GM23248 (cell line): ENCODE measurements around the gene VPS8.

Experiments
- EZH2 ChIP-seq: fragments of 200-600 bp; sonication (generic); IDR thresholded peaks from 2 replicates; pipeline ENCODE4 v1.6.1; 2018; ENCODE audit warnings: antibody characterized with exemption, mild to moderate bottlenecking; ENCODE audit not compliant: insufficient read depth, poor library complexity, severe bottlenecking
- EZH2phosphoT487 ChIP-seq: fragments of 200-600 bp; sonication (generic); IDR thresholded peaks from 2 replicates; pipeline ENCODE4 v1.6.1; 2018; ENCODE audit warnings: antibody characterized with exemption, moderate library complexity, mild to moderate bottlenecking, low read depth; ENCODE audit not compliant: insufficient read depth

GRCh38 chr3:184946917-184947316 is 135.0 kb downstream of the VPS8 start:
- TF ChIP-seq EZH2: no peak
- TF ChIP-seq EZH2phosphoT487: no peak
